Measurements from ENCODE around the gene PTPRO. TPM values are rescaled to one million over a fixed set of nuclear protein-coding genes. Genes with fewer than 3 reads are reported as not detected.

Gene PTPRO
- total and polyA plus RNA-seq, 8 donors = 0.35 to 11.6 (median 0.68) TPM; not detected in 3

- H3K27ac ChIP-seq = peak overlapping the region in 1 of 5 donors; percentile 33
- intact Hi-C loops (cut with DNase I; ENCODE audit: low total_unique reads) = no loop called here
These were observed 310.4 kb downstream of the PTPRO start for GRCh38 chr12:15632708-15633107.

GRCh38 chr12:15633201-15633600 is 310.9 kb downstream of the PTPRO start:
- H3K27me3 ChIP-seq = no peaks in the 10 kb centered on the region
- no peak overlapping the region for H3K4me3 ChIP-seq
- no peak for TF ChIP-seq POLR2AphosphoS5 (IDR thresholded peaks at IDR 0.05)
- intact Hi-C loops (cut with DNase I; ENCODE audit: low total_unique reads) = no loop called here
- no peak for DNase-seq
- peaks cover 0 to 29% (median 13%) of the 10 kb centered on the region in 4 donors for H3K4me1 ChIP-seq
- H3K27ac ChIP-seq = no peak overlapping the region
- no peaks in the 10 kb centered on the region for H3K9me3 ChIP-seq
- WGBS, 5 donors = 73 to 89% (median 86%) methylated on average over 1 of the region's 1 CpG
- peaks cover 0 to 23% (median 10%) of the 10 kb centered on the region in 4 donors for H3K36me3 ChIP-seq

More at GRCh38 chr12:15632708-15633107, 310.4 kb downstream of the PTPRO start:
- peaks cover 0 to 34% (median 16%) of the 10 kb centered on the region in 4 donors for H3K4me1 ChIP-seq
- TF ChIP-seq POLR2A (IDR thresholded peaks at IDR 0.05) (no peak), CTCF (IDR thresholded peaks at IDR 0.05) (no peak), POLR2AphosphoS5 (IDR thresholded peaks at IDR 0.05) (no peak), EP300 (IDR thresholded peaks at IDR 0.05) (no peak)
- H3K36me3 ChIP-seq = peaks cover 0 to 23% (median 10%) of the 10 kb centered on the region in 4 donors
- no peaks in the 10 kb centered on the region for H3K27me3 ChIP-seq
- WGBS, 5 donors = 87 to 96% (median 89%) methylated on average over 4 of the region's 4 CpGs
- DNase-seq = no peak
- H3K4me3 ChIP-seq = no peak overlapping the region
- H3K9me3 ChIP-seq = no peaks in the 10 kb centered on the region

- TF ChIP-seq EP300 (IDR thresholded peaks at IDR 0.05) = no peak
- TF ChIP-seq CTCF (IDR thresholded peaks at IDR 0.05) = no peak
- TF ChIP-seq POLR2AphosphoS5 (IDR thresholded peaks at IDR 0.05) = no peak
- no peak for TF ChIP-seq POLR2A (IDR thresholded peaks at IDR 0.05)
- Histone ChIP-seq H3K27me3 (no peaks in the 10 kb centered on the region), H3K27ac (no peak overlapping the region), H3K4me3 (no peak overlapping the region), H3K9me3 (no peaks in the 10 kb centered on the region), H3K36me3 (peaks cover 0 to 24% (median 10%) of the 10 kb centered on the region in 4 donors), H3K4me1 (peaks cover 0 to 20% (median 4%) of the 10 kb centered on the region in 4 donors)
- WGBS, 5 donors = 84 to 91% (median 90%) methylated on average over 4 of the region's 4 CpGs
- DNase-seq = no peak
- intact Hi-C loops (cut with DNase I; ENCODE audit: low total_unique reads) = no loop called here
These were observed 311.8 kb downstream of the PTPRO start for GRCh38 chr12:15634010-15634683.

- intact Hi-C loops (cut with DNase I; ENCODE audit: low total_unique reads) = no loop called here
- Histone ChIP-seq H3K4me1 (peaks cover 0 to 6% (median 0%) of the 10 kb centered on the region in 4 donors), H3K9me3 (no peaks in the 10 kb centered on the region), H3K27ac (no peak overlapping the region), H3K4me3 (no peak overlapping the region), H3K36me3 (peaks cover 8 to 36% (median 23%) of the 10 kb centered on the region in 4 donors), H3K27me3 (no peaks in the 10 kb centered on the region)
- TF ChIP-seq EP300 (IDR thresholded peaks at IDR 0.05) = no peak
- no peak for TF ChIP-seq POLR2A (IDR thresholded peaks at IDR 0.05)
- no peak for TF ChIP-seq POLR2AphosphoS5 (IDR thresholded peaks at IDR 0.05)
- TF ChIP-seq CTCF (IDR thresholded peaks at IDR 0.05) = no peak
- DNase-seq = no peak
- WGBS, 5 donors = 71 to 85% (median 79%) methylated on average over 1 of the region's 1 CpG
These were observed 314.0 kb downstream of the PTPRO start for GRCh38 chr12:15636060-15636890.
